ENCODE measurements around the gene LRRC1.
A peak's percentile ranks its signal among the peaks of the same experiment; 100 is the strongest.
"Not testable (repeated sequence)": the region's sequence is repeated elsewhere in the genome, so short reads cannot be mapped to it uniquely, and the experiment has no call there.

LRRC1 gene

GRCh38 chr6:53794720-53795339, at the start of gene LRRC1:
Gene LRRC1, plus strand, starts transcription at chr6:53795005. Its CDS starts 252 bp downstream, at chr6:53795257.
- DNase-seq, result peak; percentile 44

- DNase-seq, result no peak
These were observed 48.2 kb upstream of the LRRC1 start for GRCh38 chr6:53746442-53747103.

- DNase-seq, result no peak
These were observed 44.7 kb upstream of the LRRC1 start for GRCh38 chr6:53750052-53750650.

GRCh38 chr6:53751417-53751816, 43.4 kb upstream of the LRRC1 start:
- no peak for DNase-seq

- DNase-seq, result no peak
These were observed 42.4 kb upstream of the LRRC1 start for GRCh38 chr6:53752440-53752839.

- DNase-seq, result no peak
These were observed 41.9 kb upstream of the LRRC1 start for GRCh38 chr6:53752856-53753255.

GRCh38 chr6:53754330-53754729, 40.5 kb upstream of the LRRC1 start:
- no peak for DNase-seq

GRCh38 chr6:53756396-53756795, 38.4 kb upstream of the LRRC1 start:
- DNase-seq, result no peak

- DNase-seq, result no peak
These were observed 36.3 kb upstream of the LRRC1 start for GRCh38 chr6:53758496-53758895.

- DNase-seq, result no peak
These were observed 33.8 kb upstream of the LRRC1 start for GRCh38 chr6:53761036-53761435.

GRCh38 chr6:53765270-53765669, 29.5 kb upstream of the LRRC1 start:
- no peak for DNase-seq

- DNase-seq, result no peak
These were observed 27.9 kb upstream of the LRRC1 start for GRCh38 chr6:53766930-53767329.

- no peak for DNase-seq
These were observed 26.9 kb upstream of the LRRC1 start for GRCh38 chr6:53767941-53768340.

- DNase-seq, result no peak
These were observed 26.2 kb upstream of the LRRC1 start for GRCh38 chr6:53768636-53769035.

- DNase-seq, result no peak
These were observed 24.0 kb upstream of the LRRC1 start for GRCh38 chr6:53770780-53771249.

GRCh38 chr6:53771785-53772624, 22.8 kb upstream of the LRRC1 start:
- DNase-seq, result no peak

- no peak for DNase-seq
These were observed 21.6 kb upstream of the LRRC1 start for GRCh38 chr6:53773044-53773696.

GRCh38 chr6:53776152-53776551, 18.7 kb upstream of the LRRC1 start:
- not testable (repeated sequence) for DNase-seq

- not testable (repeated sequence) for DNase-seq
These were observed 9.8 kb upstream of the LRRC1 start for GRCh38 chr6:53784991-53785390.

GRCh38 chr6:53786832-53787231, 8.0 kb upstream of the LRRC1 start:
- no peak for DNase-seq

GRCh38 chr6:53790886-53791285, 3.9 kb upstream of the LRRC1 start:
- no peak for DNase-seq

GRCh38 chr6:53792016-53792415, 2.8 kb upstream of the LRRC1 start:
- no peak for DNase-seq

GRCh38 chr6:53792973-53793317, 1.9 kb upstream of the LRRC1 start:
- DNase-seq, result no peak
